ENCODE measurements around the gene CNNM1. TPM values are rescaled to one million over a fixed set of nuclear protein-coding genes. Genes with fewer than 3 reads are reported as not detected.

CNNM1 gene
- total and polyA plus RNA-seq, 2 donors (not counting 1 experiment from before 2014, with no cell fraction given), result not detected

- H3K79me2 ChIP-seq (ENCODE audit: control insufficient read depth, insufficient read depth, low read length), result no peaks in the 10 kb centered on the region
- ChIA-PET POLR2A (no interaction called here), CTCF (no interaction called here)
- intact Hi-C loops (cut with micrococcal nuclease), result no loop called here
- peak overlapping the region in 3 of 5 experiments; percentile 23 to 46 (median 39) for H3K4me3 ChIP-seq (ENCODE audit: control extremely low read depth in 1 of 5, extremely low read depth in 1 of 5, insufficient read depth in 1 of 5, low read depth in 2 of 5, low read length in 4 of 5)
- peaks cover 10 to 11% of the 10 kb centered on the region in 2 donors for H3K4me1 ChIP-seq (ENCODE audit: control insufficient read depth in 2 of 2, insufficient read depth in 2 of 2, low read length in 2 of 2)
- no peak for ATAC-seq (ENCODE audit: low read depth)
- no peak overlapping the region for H3K4me3 Mint-ChIP-seq
- H3K9me3 Mint-ChIP-seq (ENCODE audit: insufficient read depth), result no peaks in the 10 kb centered on the region
- H3K27me3 Mint-ChIP-seq, result peaks cover 46% of the 10 kb centered on the region
- peak overlapping the region; percentile 23 for H3K9ac ChIP-seq (ENCODE audit: low read length)
- H3K27me3 ChIP-seq (replicated peaks in 1 of 4; ENCODE audit: control extremely low read depth in 1 of 4, control insufficient read depth in 3 of 4, insufficient read depth in 4 of 4, low read length in 3 of 4), result peaks cover 0 to 33% (median 19%) of the 10 kb centered on the region in 4 experiments
- no peak overlapping the region for H3K27ac Mint-ChIP-seq
- H3K36me3 ChIP-seq (replicated peaks in 1 of 2; ENCODE audit: control extremely low read depth in 1 of 2, control insufficient read depth in 1 of 2, extremely low read depth in 1 of 2, insufficient read depth in 2 of 2, low read length in 1 of 2), result no peaks in the 10 kb centered on the region
- no peak overlapping the region for H3K27ac ChIP-seq (ENCODE audit: low read length in 2 of 2)
- no peaks in the 10 kb centered on the region for H4K20me1 ChIP-seq (ENCODE audit: control insufficient read depth, insufficient read depth, low read length, poor library complexity, severe bottlenecking)
- H3K4me1 Mint-ChIP-seq, result peaks cover 13% of the 10 kb centered on the region
- 2% methylated on average over 94 of the region's 94 CpGs for WGBS (ENCODE audit: insufficient coverage)
- DNase-seq, result peak; percentile 11
- H3K9me3 ChIP-seq (ENCODE audit: control extremely low read depth in 1 of 3, control insufficient read depth in 2 of 3, insufficient read depth in 1 of 3, low read length in 2 of 3), result peaks cover 0 to 24% (median 0%) of the 10 kb centered on the region in 3 donors
- peak overlapping the region; percentile 72 for H3K4me2 ChIP-seq (replicated peaks; ENCODE audit: low read depth, low read length, poor library complexity, severe bottlenecking)
- TF ChIP-seq CTCF (IDR thresholded peaks at IDR 0.05), result no peak
- TF ChIP-seq EZH2 (IDR thresholded peaks at IDR 0.05; ENCODE audit: borderline replicate concordance, insufficient read depth, low read depth, low read length, poor library complexity, severe bottlenecking), result no peak
- peak overlapping the region; percentile 62 for H2AFZ ChIP-seq (ENCODE audit: insufficient read depth, low read depth, low read length, poor library complexity, severe bottlenecking)
These were observed 594 bp downstream of the CNNM1 start for GRCh38 chr10:99329554-99330346.

- H3K4me3 Mint-ChIP-seq, result peak overlapping the region; percentile 70
- intact Hi-C loops (cut with micrococcal nuclease), result no loop called here
- H3K27me3 Mint-ChIP-seq, result peaks cover 40% of the 10 kb centered on the region
- H2AFZ ChIP-seq (ENCODE audit: insufficient read depth, low read depth, low read length, poor library complexity, severe bottlenecking), result no peak overlapping the region
- H4K20me1 ChIP-seq (ENCODE audit: control insufficient read depth, insufficient read depth, low read length, poor library complexity, severe bottlenecking), result no peaks in the 10 kb centered on the region
- H3K36me3 ChIP-seq (replicated peaks in 1 of 2; ENCODE audit: control extremely low read depth in 1 of 2, control insufficient read depth in 1 of 2, extremely low read depth in 1 of 2, insufficient read depth in 2 of 2, low read length in 1 of 2), result no peaks in the 10 kb centered on the region
- no peak overlapping the region for H3K27ac Mint-ChIP-seq
- no peak for TF ChIP-seq CTCF (IDR thresholded peaks at IDR 0.05)
- no peak for TF ChIP-seq EZH2 (IDR thresholded peaks at IDR 0.05; ENCODE audit: borderline replicate concordance, insufficient read depth, low read depth, low read length, poor library complexity, severe bottlenecking)
- H3K4me2 ChIP-seq (replicated peaks; ENCODE audit: low read depth, low read length, poor library complexity, severe bottlenecking), result peak overlapping the region; percentile 72
- H3K79me2 ChIP-seq (ENCODE audit: control insufficient read depth, insufficient read depth, low read length), result no peaks in the 10 kb centered on the region
- H3K4me1 Mint-ChIP-seq, result peaks cover 13% of the 10 kb centered on the region
- ChIA-PET CTCF (no interaction called here), POLR2A (no interaction called here)
- WGBS (ENCODE audit: insufficient coverage), result 42% methylated on average over 44 of the region's 45 CpGs
- peaks cover 0 to 24% (median 0%) of the 10 kb centered on the region in 3 donors for H3K9me3 ChIP-seq (ENCODE audit: control extremely low read depth in 1 of 3, control insufficient read depth in 2 of 3, insufficient read depth in 1 of 3, low read length in 2 of 3)
- no peak overlapping the region for H3K27ac ChIP-seq (ENCODE audit: low read length in 2 of 2)
- peak overlapping the region; percentile 23 for H3K9ac ChIP-seq (ENCODE audit: low read length)
- H3K4me3 ChIP-seq (ENCODE audit: control extremely low read depth in 1 of 5, extremely low read depth in 1 of 5, insufficient read depth in 1 of 5, low read depth in 2 of 5, low read length in 4 of 5), result peak overlapping the region in 1 of 5 experiments; percentile 39
- peaks cover 10 to 11% of the 10 kb centered on the region in 2 donors for H3K4me1 ChIP-seq (ENCODE audit: control insufficient read depth in 2 of 2, insufficient read depth in 2 of 2, low read length in 2 of 2)
- ATAC-seq (ENCODE audit: low read depth) (no peak), DNase-seq (no peak)
- H3K9me3 Mint-ChIP-seq (ENCODE audit: insufficient read depth), result no peaks in the 10 kb centered on the region
- peaks cover 0 to 33% (median 19%) of the 10 kb centered on the region in 4 experiments for H3K27me3 ChIP-seq (replicated peaks in 1 of 4; ENCODE audit: control extremely low read depth in 1 of 4, control insufficient read depth in 3 of 4, insufficient read depth in 4 of 4, low read length in 3 of 4)
These were observed 1.3 kb downstream of the CNNM1 start for GRCh38 chr10:99330347-99330924.

Measured in B cell (primary cell).